HG02884 (cell line): ENCODE results near the gene AKR7A3.
A peak's percentile ranks its signal among the peaks of the same experiment; 100 is the strongest.
"Not testable (repeated sequence)": the region's sequence is repeated elsewhere in the genome, so short reads cannot be mapped to it uniquely, and the experiment has no call there.

ENCODE experiments used
- ATAC-seq: cut with Tn5 transposase; IDR thresholded peaks from one replicate; pipeline ENCODE4 v1.9.1; 2021; ENCODE audit warnings: mild to moderate bottlenecking, moderate library complexity; ENCODE audit not compliant: unreplicated experiment

AKR7A3 gene

GRCh38 chr1:19256301-19256700 lies 32.3 kb downstream of the AKR7A3 start:
- ATAC-seq: not testable (repeated sequence)

GRCh38 chr1:19255288-19255687 lies 33.3 kb downstream of the AKR7A3 start:
- no peak for ATAC-seq

- ATAC-seq: no peak
These were observed 34.2 kb downstream of the AKR7A3 start for GRCh38 chr1:19254416-19254815.

- ATAC-seq: peak; percentile 73
These were observed 37.0 kb downstream of the AKR7A3 start, which contains the start of the genes EMC1 and MRTO4 for GRCh38 chr1:19251305-19252196. Gene EMC1 (minus strand): TSS chr1:19251524. CDS start chr1:19251509, 15 bp downstream. Gene MRTO4 (plus strand): TSS chr1:19251805. CDS start chr1:19251836, 31 bp downstream.

GRCh38 chr1:19250629-19251304 lies 37.8 kb downstream of the AKR7A3 start:
- ATAC-seq: no peak

GRCh38 chr1:19240673-19241538 lies 47.7 kb downstream of the AKR7A3 start:
- no peak for ATAC-seq

GRCh38 chr1:19239876-19240275 lies 48.7 kb downstream of the AKR7A3 start:
- no peak for ATAC-seq

- no peak for ATAC-seq
These were observed 54.3 kb downstream of the AKR7A3 start for GRCh38 chr1:19234224-19234623.
